NCI-H1930 (cell line): ENCODE results near the gene PARVB.

Source experiments
- DNase-seq, 2 experiments: peaks; one replicate each; lab custom pipeline; 2025; lab: John Stamatoyannopoulos, UW

PARVB gene

DNA sequence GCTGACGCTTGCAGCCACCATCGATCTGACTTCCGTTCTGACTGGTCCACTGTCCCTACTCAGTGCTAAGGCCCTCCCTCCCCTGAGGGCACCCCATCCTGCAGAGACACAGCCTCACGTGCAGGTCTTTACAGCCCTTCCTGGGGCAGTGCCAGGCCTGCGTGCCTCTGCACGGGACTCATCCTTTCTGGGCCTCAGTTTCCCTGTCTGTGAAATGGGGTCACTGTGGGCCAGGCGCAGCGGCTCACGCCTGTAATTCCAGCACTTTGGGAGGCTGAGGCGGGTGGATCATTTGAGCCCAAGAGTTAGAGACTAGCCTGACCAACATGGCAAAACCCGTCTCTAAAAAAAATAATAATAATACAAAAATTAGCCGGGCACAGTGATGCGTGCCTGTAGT is 138.9 kb downstream of the PARVB start:
- no peak for DNase-seq

DNA sequence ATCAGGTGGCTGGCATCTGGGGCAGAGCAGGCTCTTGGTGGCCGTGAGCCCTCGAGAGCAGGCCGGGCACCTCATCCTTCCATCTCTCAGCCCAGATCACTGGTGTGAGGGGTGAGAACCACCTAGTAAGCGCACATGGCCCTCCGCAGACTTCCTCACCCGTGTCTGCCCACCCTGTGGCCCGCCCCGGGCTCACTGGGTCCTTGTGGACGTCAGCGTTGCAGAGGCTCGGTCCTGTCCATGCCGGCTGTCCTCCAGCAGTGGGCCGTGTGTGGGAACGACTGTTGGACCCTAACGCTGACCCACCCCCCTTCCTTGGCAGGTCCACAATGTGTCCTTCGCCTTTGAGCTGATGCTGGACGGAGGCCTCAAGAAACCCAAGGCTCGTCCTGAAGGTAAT is 139.4 kb downstream of the PARVB start:
- no peak for DNase-seq

GRCh38 chr22:44164031-44164430 is 139.9 kb downstream of the PARVB start:
- no peak for DNase-seq

DNA sequence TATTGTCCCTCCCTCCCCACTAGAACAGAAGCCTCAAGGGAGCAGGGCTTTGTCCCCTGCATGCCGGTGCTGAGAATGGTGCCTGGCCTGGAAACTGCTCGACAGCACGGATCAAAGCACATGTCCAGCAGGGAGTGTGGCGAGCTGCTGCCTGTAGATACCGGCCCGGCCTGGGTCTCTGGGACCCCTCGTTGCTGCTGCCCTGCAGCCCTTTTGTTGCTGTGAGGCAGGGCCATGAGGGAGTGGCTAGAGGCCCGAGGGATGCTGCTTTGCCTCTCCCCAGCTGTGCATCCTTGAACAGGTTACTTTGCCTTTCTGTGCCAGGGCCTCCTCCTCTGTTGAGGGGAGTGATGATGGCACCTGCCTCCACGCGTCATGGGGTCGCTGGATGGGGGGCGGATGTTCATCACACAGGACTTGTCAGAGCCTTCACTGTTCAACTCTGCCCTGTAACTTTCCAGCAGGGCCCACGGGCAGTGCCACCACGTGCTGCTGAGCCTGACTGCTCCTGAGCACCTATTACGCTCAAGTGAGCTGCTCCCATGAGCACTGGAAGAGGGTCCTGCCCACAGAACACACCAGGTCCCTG is 141.3 kb downstream of the PARVB start:
- DNase-seq: no peak

GRCh38 chr22:44166498-44167276 is 142.6 kb downstream of the PARVB start:
- DNase-seq: no peak

DNA sequence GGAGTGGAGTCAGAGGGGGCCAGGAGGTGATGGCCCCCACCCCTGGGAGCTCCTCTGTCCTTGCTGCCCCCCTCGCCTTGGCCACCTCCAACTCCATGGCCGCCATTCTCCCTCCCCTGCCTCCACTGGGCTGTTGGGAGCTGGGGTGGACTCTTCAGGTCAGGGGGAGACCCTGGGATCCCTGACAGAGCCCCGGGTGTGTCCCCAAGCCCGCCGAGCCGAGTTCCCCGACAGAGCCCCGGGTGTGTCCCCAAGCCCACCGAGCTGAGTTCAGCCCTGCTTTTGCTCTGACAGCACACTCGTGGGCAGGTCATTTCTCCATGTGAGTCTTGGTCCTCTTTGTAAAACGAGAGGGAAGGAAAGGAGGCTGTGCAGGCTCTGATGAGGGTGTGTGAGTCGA is 143.4 kb downstream of the PARVB start:
- DNase-seq: no peak

DNA sequence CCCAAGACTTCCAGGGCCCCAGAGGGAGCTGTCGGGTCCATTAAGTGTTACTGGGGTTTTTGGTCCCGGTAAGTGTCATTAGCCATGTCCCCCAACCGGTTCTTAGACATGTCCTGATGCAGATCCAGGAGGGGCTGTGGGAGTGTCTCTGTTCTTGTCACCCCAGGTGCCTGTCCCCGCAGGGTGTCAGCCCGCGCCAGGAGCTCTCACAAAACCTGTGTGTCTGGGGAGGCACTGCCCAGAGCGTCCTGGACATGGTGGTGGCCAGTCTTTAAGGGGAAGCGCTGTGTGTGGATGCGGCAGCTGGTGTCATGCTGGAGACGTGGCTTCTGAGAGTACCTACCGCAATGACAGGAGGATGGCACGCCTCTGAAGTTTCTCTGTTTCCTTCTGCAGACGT is 144.1 kb downstream of the PARVB start:
- DNase-seq: no peak

- no peak for DNase-seq
Observed at GRCh38 chr22:44170470-44170869, 146.4 kb downstream of the PARVB start.

DNA sequence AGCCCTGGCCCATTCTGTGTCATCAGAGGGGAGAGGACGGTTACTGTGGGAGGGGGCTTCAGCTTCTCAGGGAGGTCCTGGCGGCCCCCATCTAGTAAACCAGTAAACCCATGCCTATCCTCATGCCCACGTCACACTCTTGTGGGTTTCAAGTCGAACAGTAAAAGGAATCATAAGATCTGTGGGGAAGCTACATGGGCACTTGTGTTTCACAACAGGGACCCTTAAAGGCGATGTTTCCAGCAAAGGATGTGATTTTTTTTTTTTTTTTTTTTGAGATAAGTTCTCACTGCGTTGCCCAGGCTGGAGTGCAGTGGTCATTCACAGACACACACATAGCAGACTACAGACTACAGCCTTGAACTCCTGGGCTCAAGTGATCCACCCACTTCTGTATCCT is 147.5 kb downstream of the PARVB start:
- DNase-seq: no peak

GRCh38 chr22:44172370-44173108 is 148.4 kb downstream of the PARVB start:
- DNase-seq: no peak

DNA sequence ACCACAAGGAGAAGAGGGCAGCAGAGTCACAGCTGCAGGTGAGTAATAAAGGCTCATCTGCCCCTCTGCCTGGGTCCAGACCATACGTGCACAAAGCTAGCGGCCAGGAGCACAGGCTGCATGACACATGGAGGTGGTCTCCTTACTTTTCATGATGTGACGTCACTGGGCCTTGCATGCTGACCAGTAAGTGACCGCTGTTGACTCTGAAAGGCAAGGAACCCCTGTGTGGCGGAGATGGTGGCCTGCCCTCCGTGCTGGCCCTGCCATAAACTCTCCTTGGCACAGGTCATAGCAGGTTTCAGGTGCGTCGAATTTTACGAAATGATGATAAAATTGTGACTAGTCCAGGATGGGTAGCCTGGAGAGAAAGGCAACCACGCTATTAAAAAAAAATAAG is 149.1 kb downstream of the PARVB start:
- DNase-seq: no peak

GRCh38 chr22:44175676-44176075 is 151.6 kb downstream of the PARVB start:
- no peak for DNase-seq

DNA sequence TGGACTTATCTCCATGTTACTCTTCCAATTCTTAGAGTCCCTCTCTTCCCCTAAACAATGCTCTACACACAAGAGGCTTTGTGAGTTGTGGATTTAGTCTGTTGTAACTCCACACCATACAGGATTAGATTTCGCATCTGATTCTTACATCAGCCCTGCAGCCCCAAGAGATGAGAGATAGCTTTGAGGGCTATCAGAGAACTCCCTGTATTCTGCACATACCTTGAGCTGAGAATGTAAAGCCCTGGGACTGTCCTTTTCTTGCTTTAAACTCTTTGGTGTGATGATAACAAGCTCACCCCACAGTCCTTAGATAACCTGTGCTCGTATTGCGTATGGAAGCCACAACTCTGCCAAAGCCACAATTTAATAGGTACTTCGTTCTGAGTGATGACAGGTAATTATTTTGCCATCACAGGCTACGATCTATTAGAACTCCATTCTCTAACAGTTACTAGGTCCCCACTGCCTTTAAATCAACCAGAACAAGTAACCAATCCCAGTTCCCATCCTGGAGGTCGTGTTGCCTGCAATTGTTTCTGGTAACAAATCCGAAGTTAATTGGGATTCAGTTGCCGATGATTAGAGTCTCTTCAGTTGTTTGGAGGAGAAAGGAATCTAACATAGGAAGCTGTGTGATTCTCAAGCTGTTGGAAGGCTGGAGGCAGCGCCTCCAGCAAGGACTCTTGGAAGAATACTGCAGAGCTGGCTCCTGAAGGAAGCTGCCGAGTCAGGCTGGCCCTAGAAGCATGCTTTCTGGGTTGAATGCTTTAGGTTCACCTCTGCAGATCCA is 155.3 kb downstream of the PARVB start:
- no peak for DNase-seq

- no peak for DNase-seq
Observed at GRCh38 chr22:44179989-44180705, 156.0 kb downstream of the PARVB start.

- no peak for DNase-seq
Observed at GRCh38 chr22:44180706-44181032, 156.6 kb downstream of the PARVB start, which contains the start of gene PARVG. TSS of gene PARVG (plus strand) at chr22:44180925. CDS start at chr22:44183330, 2,405 bp downstream.

DNA sequence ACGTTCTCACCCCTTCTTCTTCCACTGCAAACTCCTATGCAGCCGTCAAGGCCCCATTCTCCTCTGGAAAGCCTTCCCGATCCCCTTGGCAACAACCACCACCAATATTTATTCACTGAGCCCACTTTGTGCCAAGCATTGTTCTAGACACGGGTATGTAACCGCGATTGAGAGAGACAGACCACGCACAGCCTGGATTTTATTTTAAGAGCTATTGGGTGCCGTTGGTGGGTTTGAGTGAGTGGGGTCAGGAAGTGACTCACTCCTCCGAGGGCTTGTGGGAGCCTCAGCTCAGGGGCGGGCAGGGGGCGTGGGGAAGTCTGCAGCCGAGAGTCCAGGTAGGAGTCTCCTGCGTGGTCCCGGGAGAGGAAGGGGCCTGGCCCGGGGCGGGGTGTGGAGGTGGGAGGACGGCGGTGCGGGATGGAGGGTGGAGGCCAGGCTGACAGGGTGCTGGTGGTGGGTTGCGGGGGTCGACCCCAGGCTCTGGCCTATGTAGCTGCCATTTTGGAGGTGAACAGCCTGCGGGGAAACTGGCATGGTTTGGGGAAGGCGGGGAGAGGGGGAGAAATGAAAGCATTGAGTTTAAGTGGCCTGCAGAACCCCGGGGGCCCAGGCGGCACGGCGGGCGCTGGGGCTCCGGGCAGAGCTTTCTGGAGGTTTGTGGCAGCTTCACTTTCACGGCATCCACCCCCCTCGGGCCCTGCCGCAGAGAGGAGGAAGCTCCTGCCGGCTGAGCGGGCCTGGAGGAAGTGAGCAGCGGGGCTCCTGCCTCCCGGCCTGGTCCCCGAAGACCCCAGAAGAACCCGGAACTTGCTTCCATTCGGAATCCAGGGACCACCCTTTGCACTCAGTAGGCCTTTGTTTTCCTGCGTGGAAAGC is 157.2 kb downstream of the PARVB start:
- no peak for DNase-seq

DNA sequence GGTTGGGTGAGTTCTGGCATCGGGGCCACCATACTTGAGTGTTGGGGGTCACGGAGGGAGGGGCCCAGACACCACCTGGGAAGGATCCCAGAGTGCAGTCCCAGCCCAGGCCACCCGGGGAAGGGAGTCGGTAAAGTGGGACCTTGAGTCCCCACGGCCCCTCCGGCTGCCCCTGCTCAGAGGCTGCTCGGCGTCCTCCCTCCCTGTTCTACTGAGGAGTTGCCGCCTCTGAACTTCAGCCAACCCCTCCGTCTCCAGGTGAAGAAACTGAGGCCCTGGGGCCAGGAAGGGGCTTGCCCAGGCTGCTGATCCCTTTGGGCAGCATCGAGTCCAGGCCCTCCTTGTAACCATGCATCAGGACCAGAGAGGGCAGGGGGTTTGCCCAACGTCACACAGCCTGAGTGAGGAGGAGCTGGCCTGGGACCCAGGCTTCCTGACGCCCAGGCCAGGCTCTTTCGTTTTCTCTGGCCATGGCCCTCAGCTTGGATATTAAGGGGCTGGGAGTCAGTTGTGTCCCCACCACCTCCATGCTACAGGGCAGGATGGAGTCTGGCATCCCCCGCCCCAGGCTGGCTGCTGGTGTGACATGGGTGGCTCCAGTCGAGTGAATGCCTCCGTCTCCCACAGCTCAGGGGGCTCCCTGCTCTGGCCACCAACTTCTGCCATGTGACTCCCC is 157.9 kb downstream of the PARVB start:
- no peak for DNase-seq

GRCh38 chr22:44182588-44183286 is 158.6 kb downstream of the PARVB start:
- no peak for DNase-seq

GRCh38 chr22:44183287-44183588 is 159.1 kb downstream of the PARVB start:
- no peak for DNase-seq

DNA sequence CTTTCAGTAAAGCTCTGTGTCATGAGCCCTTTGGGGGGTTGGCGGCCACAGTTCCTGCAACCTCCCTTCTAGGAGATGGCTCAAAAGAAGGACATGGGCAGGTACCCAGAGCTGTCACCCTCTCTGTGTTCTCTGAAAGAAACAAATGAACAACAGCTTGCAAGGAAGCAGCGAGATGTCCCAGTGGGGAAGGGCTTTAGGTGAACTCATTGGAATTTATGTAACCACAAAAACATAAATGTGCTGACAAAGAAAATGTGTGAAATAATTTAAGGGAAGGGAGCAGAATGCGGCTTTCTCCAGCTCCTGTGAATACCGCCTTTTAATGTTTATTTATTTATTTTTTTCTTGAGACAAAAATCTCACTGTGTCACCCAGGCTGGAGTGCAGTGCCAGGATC is 159.9 kb downstream of the PARVB start:
- DNase-seq: no peak
